GM18858 (cell line): Measurements from ENCODE around the gene BFSP1.

ENCODE experiments used
- ATAC-seq: cut with Tn5 transposase; IDR thresholded peaks from one replicate; pipeline ENCODE4 v1.9.1; 2021; ENCODE audit not compliant: unreplicated experiment

Gene BFSP1

DNA sequence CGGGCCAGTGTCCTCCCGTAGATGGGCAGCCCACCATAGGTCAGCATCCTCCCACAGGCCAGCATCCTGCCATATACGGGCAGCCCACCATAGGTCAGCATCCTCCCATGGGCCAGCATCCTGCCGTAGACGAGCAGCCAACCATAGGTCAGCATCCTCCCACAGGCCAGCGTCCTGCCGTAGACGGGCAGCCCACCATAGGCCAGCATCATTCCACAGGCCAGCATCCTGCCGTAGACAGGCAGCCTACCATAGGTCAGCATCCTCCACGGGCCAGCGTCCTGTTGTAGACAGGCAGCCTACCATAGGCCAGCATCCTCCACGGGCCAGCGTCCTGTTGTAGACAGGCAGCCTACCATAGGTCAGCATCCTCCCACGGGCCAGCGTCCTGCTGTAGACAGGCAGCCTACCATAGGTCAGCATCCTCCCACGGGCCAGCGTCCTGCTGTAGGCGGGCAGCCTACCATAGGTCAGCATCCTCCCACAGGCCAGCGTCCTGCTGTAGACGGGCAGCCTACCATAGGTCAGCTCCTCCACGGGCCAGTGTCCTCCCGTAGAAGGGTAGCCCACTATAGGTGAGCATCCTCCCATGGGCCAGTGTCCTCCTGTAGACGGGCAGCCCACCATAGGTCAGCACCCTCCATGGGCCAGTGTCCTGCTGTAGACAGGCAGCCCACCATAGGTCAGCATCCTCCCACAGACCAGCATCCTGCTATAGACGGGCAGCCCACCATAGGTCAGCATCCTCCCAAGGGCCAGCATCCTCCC lies 62.9 kb downstream of the BFSP1 start:
- ATAC-seq: no peak

DNA sequence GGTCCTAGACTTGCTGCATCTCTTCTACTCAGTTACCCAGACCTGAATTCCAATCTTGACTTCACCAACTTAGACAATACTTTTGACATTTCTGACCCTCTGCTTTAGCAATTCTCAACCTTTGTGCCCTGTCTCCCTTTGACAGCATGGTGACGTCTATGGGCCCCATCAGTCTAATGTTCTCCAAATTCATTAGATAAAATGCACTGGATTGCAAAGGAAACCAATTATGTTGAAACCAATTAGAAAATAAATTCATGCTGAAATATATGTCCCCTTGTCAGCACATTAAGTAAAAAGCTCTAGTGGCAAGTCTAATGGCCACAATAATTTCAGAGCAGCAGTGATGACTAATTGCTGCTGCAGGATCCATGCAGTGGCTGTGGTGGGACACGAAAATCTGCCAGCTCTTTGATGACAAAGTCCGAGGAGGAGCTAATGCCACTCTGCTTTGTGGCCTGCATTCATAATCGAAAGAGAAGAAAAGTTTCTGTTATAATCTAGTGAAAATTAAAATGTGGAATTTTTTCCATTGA lies 64.0 kb downstream of the BFSP1 start:
- ATAC-seq: no peak

DNA sequence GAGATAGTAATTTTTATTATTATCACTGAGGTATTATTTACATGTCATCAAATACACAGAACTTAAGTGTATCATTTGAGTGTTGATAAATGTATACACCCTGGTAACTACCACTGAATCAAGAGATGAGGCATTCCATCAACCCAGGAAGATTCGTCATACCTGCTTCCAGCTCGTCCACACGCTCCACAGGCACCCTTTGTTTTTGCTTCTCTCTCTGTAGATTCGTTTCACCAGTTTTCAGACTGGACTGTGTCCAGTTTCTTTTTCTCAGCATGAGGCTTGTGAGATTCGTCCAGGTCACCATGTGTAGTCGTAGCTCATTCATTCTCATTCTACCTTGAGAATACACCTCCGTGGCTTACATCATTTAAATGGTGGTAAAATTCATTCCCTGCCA lies 64.5 kb downstream of the BFSP1 start:
- ATAC-seq: no peak

DNA sequence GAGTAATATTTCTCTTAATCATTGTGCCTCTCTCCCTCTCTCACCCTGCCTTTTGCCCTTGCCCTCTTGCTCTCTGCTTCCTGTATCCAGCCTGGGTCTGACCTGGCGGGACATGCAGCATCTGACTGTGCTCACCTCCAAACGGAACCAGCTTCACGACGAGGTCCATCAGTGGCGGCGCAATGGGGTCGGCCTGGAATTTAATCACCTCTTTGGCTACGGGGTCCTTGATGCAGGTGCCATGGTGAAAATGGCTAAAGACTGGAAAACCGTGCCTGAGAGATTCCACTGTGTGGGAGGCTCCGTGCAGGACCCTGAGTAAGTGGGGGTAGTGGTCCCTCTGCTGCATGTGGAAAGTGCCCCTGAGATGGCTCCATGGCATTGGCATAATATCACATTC lies 65.9 kb downstream of the BFSP1 start:
- no peak for ATAC-seq

DNA sequence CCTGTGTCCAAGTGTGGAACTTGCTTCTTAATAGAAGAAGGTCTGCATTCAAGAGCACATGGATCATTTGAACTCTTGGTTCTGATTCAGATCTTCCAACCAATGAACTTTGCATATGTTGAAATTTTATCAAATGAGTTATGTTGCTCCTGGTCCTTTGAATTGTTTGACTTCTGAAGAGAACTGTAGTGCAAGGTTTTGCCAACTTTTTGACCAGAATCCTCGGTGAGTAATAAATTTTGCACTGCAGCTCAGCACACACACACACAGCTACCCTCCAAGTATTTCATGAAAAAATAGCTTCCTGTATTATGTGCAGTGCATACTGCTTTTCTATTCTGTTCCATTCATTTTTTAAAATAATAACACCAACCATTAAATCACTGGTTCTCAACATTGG lies 67.5 kb downstream of the BFSP1 start:
- no peak for ATAC-seq

DNA sequence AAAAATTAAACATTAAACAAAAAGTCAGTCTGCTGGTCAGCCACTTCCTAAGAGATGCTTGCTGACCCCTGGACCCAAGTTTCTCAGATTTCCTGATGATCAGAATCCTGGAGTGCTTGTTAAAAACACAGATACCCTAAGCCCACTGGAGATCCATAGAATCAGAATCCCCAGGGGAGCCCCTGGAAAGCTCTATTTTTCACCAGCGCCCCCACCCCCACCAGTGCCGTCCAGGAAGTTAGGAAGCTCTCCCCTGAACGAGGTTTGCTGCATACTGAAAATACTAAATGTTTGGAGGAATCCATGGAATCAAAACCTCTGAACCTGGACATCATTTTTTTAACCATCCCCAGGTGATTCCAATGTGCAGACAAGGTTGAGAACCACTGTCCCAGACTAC lies 69.2 kb downstream of the BFSP1 start:
- no peak for ATAC-seq

DNA sequence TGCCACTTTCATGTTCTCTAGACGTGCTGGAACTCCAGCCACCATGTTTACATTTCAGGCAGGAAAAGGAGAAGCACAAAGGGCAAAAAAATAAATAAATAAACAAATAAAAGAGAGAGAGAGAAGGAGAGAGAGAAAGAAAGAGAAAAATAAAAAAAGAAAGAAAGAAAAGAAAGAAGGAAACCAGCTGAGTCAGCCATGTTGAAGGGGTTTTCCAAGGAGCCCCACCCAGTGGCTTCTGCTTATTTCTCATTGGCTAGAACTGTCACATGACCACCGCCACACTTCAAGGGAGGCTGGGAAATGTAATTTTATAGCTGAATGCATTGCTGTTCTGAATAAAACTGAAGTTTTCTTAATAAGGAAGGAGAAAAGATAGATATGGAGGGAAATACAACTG lies 71.1 kb downstream of the BFSP1 start:
- no peak for ATAC-seq

DNA sequence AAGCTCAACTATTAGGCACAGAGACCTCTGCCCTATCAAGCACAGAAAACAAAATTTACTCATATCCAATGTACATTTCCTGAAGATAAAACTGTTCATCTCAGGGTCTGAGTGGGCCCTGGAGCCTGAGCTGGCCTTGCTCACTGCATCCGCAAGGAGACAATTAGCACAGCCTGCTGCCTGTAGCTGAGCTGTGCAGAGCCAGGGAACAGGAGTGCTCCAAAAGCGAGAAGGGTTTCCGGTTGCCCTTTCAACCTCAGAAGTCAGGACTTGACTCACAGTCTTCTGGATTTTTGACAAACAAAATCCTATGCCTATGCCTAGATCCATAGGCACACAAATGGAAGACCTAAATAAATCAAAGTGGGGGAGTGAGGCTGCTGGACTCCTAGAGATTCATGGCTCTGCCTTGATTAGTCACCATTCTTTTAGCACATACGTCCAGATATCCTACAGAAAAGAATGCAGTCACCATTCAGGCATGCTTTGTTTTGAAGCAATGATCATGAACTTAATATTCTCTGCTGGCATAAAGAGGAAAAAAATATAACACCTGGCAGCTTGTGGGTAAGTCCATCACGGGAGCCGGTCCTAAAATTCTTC lies 73.5 kb downstream of the BFSP1 start:
- ATAC-seq: no peak

DNA sequence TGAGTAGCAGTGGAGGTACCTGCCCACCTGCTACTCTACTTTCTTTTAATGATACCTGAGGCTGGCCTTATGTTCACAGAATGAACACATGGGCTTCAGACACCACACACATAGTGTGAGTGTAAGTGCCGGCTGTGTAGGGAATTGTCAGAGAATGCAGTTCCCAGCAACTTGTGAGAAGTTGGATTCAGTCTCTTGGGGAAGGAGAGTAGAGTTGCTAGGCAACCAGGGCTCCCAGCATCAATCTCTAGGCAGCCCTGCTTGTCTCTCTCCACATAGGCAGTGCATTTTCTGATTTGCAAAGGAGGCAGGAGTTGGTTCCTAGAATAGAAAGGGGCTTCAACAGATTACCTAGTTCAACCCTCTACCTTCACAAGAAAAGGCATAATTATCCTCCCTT lies 74.1 kb downstream of the BFSP1 start:
- no peak for ATAC-seq

DNA sequence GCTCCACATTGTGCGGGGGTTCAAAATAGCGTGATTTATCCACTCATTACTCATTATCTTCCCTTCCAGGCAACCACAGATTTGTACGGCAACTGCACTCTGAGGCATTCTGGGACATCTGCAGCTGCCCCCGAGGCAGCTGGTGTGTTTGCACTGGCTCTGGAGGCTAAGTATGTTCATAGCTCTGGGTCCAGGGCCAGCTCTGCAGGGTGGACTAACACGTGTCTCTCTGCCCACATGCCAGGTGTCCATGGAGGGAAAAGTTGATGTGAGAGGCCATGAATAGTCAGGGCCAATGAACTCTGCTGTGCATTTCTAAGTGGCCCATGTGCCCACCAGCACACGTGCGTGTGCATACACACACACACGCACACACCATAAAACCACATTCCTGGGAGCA lies 74.9 kb downstream of the BFSP1 start:
- ATAC-seq: no peak

DNA sequence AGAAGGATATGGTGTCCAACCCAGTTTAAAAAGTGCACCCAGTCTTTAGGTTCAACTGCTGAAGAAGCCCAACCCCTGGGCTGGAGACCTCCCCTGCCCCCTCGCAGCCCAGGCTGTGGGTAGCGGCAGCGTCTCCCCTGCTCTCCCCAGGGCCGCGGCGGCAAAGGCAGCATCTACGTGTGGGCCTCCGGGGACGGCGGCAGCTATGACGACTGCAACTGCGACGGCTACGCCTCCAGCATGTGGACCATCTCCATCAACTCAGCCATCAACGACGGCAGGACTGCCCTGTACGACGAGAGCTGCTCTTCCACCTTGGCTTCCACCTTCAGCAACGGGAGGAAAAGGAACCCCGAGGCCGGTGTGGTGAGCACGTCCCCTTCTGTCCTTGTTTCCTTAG lies 77.6 kb downstream of the BFSP1 start:
- ATAC-seq: no peak

DNA sequence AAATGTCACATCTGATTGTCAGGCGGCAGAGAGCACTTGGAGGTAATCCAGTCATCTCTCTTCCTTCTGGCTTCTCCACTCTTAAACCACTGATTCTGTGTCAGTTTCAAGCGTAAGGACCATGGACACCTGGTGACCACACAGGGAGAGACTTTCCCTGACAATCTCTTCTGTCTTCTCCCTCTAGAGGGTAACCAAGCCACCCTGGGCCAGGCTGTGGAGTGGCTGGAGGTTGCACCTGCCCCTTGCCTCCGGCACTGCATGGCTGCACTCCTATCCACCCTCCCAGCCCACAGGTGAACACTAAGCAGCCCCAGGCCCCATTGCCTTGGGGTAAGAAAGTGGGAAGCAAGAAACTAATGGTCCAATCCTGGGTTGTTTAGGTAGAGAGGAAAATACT lies 78.7 kb downstream of the BFSP1 start:
- ATAC-seq: no peak

DNA sequence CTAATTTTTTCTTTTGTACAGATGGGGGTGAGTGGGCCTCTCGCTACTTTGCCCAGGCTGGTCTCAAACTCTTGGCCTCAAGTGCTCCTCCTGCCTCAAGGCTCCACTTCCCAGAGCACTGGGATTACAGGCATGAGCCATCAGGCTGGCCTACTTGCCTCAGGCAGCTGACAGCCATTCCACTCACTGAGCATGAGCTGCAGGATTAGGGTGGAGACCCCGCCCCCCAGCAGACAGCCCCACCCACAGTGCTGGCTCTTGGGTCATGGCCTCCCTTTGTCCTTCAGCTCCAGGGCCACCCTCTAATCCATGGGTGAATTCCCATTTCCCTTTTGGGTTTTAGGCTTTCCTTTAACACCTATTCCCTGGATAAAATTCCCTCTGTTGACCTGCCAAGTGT lies 82.1 kb downstream of the BFSP1 start:
- ATAC-seq: no peak

DNA sequence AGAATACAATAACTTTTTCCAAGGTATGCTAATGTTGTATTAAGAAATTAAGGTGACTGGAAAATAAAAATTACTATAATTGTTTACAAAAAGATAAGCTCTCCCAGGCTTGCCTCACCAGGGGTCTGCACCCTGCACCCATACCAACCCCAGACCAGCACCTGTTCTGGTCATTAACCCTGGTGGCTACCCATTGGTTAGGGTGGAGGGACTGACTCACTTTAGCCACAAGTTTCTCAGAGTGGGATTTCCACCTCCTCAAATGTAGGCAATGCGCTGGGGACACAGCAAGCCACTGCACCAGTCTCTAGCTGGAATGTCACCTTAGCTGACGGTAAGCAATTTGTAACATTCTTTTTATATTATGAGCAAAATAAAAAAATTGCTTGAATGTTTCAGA lies 83.1 kb downstream of the BFSP1 start:
- ATAC-seq: no peak

DNA sequence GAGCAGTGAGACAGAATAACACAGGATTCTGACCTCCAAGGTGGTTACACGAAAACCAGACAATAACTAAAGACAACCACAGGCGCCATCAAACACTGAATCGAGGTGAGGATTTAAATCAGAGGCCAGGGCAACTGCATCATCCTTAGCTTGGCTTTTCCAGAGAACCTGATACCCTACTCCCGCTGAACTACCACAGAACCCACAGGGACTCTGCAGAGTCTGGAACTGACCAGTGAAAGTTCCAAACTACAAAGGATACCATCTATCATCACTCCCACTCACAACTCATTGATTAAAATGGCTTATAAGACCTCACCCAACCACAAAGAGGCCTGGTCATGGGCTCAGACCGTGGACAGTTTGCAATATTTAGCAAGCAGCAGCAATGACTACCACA lies 85.0 kb downstream of the BFSP1 start:
- ATAC-seq: no peak

DNA sequence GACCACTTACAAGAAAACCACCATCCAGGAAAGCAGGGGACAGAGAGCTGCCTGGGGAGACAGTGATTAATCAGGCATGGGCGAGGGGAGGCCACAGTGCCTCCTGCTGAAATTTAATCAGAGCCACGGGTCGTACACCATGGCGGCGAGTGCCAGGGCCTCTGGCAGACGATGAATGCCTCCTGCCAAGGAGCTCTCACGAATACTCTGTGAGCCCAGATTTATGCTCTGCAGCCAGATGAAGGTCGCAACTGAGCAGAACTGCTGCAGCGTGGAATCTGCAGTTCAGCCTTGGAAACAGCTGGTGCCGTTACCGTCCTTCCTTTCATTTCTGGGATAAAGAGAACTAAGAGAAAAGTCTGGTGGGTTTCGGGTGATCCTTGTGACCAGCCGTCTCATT lies 85.6 kb downstream of the BFSP1 start:
- ATAC-seq: no peak

DNA sequence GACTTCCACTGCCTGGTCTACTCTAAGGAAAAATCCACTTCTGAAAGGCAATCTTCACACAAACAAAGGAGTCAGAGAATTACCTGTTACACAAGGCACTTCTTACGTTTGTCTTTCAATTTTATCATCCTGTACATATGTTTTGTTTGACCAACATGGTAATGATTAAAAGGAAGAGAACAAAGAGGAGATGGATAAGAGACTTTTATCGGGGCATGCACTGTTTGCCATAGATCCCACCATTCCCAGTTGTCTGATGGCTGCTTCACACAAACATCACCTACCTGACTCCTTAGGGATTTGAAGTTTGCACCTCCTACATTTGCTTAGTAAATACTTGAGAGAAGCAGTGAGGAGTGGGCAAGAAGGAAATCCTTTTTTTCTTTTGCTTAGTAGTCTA lies 87.1 kb downstream of the BFSP1 start:
- no peak for ATAC-seq
